H7 (cell line): ENCODE data around the gene DYNC1LI2. TPM values are rescaled to one million over a fixed set of nuclear protein-coding genes. Genes with fewer than 3 reads are reported as not detected.

Source experiments
- DNase-seq: peaks from one replicate; pipeline ENCODE4 v3.0.0; 2012
- H3K27me3 ChIP-seq: 2 replicates; pipeline ENCODE4 v1.6.0; 2011; ENCODE audit warnings: mild to moderate bottlenecking, low read length; ENCODE audit not compliant: control insufficient read depth, insufficient read depth
- H3K36me3 ChIP-seq: replicated peaks from 2 replicates; pipeline ENCODE4 v1.5.1; 2011; ENCODE audit warnings: low read length; ENCODE audit not compliant: control insufficient read depth, insufficient read depth
- H3K4me3 ChIP-seq: 2 replicates; pipeline ENCODE4 v1.5.1; 2011; ENCODE audit warnings: low read depth, mild to moderate bottlenecking, control low read depth, low read length, moderate library complexity; ENCODE audit not compliant: insufficient read depth
- total RNA-seq: library from RNA; depleted of rRNA; stranded (reverse); fragments of >200 nt; shearing (Covaris generic); gene quantifications from 2 replicates; pipeline ENCODE4 v1.2.3, GENCODE V29; 2014; rRNA removed

Gene DYNC1LI2
- total RNA-seq, 1 experiment from 2014 or later = 52.9 TPM

DNA sequence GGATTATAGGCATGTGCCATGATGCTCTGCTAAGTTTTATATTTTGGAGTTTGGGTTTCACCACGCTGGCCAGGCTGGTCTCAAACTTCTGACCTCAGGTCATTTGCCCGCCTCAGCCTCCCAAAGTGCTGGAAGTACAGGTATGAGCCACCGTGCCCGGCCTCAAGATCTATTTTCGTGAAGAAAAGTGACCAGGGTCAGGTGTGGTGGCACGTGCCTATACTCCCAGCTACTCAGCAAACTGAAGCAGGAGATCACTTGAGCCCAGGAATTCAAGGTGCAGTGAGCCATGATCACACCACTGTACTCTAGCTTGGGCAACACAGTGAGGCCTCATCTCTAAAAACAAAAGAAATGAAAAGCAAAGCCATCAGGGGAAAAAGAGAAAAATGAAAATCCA lies 73.6 kb downstream of the DYNC1LI2 start:
- Histone ChIP-seq H3K27me3 (no peaks in the 10 kb centered on the region), H3K4me3 (no peak overlapping the region), H3K36me3 (no peaks in the 10 kb centered on the region; the same call in 1 of the 2 replicates)
- DNase-seq = no peak

DNA sequence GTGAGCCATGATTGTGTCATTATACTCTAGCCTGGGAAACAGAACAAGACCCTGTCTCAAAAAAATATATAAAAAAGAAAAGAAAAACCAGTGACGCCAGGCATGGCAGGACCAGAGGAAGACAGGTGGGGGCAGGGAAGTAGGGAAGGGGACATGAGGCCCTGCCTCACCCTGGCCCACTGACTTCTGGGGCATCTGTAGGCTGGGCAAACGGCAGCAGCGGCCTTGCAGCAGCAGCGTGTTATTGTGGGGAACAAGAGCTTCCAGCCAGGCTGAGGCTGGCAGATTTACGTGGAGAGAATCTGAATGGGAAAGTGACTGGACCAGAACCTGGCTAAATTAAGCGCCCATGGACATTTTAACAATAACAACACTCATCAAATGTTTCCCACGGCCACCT lies 74.2 kb downstream of the DYNC1LI2 start:
- no peaks in the 10 kb centered on the region for H3K27me3 ChIP-seq
- no peak for DNase-seq
- H3K36me3 ChIP-seq = no peaks in the 10 kb centered on the region; the same call in 1 of the 2 replicates
- no peak overlapping the region for H3K4me3 ChIP-seq

DNA sequence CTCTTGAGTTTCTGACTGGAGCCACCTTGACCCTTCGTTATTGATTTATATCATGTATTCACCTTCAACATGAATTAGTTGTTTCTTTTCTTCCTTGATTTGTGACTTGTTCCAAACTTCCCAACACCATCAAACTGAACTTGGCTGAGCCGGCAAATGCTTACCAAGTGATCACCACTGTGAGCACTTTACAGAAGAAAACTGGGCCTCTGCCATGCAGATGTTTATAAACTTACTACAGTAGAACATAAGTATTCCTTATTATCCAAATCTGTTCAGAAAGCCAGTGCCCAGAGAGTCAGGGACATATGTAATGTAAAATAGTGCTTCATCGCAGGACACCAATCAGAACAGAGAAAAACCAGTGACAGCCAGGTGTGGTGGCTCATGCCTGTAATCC lies 74.8 kb downstream of the DYNC1LI2 start:
- DNase-seq = no peak
- no peaks in the 10 kb centered on the region for H3K27me3 ChIP-seq
- no peak overlapping the region for H3K4me3 ChIP-seq
- H3K36me3 ChIP-seq = no peaks in the 10 kb centered on the region; the same call in 1 of the 2 replicates

- Histone ChIP-seq H3K4me3 (no peak overlapping the region), H3K36me3 (no peaks in the 10 kb centered on the region; the same call in 1 of the 2 replicates), H3K27me3 (no peaks in the 10 kb centered on the region)
- no peak for DNase-seq
These were observed 77.7 kb downstream of the DYNC1LI2 start for GRCh38 chr16:66673691-66674090.

Other genes starting within 250 kb of the DYNC1LI2 start
- 7.9 and 10.1 TPM in 2 replicates for gene TK2, start 201.5 kb downstream of the DYNC1LI2 start, total RNA-seq
- gene CKLF, start 199.0 kb downstream of the DYNC1LI2 start, total RNA-seq = 34.7 and 35.0 TPM in 2 replicates
- gene CMTM1, start 185.2 kb downstream of the DYNC1LI2 start, total RNA-seq = 1.4 and 2.1 TPM in 2 replicates
- 0.48 TPM in 1 of 2 replicates, not detected in the other for gene CMTM2, start 172.1 kb downstream of the DYNC1LI2 start, total RNA-seq
- gene CMTM3, start 146.9 kb downstream of the DYNC1LI2 start, total RNA-seq = 12.5 and 18.6 TPM in 2 replicates
- gene CMTM4, start 54.9 kb downstream of the DYNC1LI2 start, total RNA-seq = 23.2 and 39.6 TPM in 2 replicates
- 0.11 TPM in 1 of 2 replicates, not detected in the other for gene TERB1, start 50.0 kb upstream of the DYNC1LI2 start, total RNA-seq
- 149 and 165 TPM in 2 replicates for gene NAE1, start 79.4 kb upstream of the DYNC1LI2 start, total RNA-seq
- 0.48 and 0.78 TPM in 2 replicates for gene CA7, start 92.8 kb upstream of the DYNC1LI2 start, total RNA-seq
- 10.5 and 23.7 TPM in 2 replicates for gene PDP2, start 128.9 kb upstream of the DYNC1LI2 start, total RNA-seq
- gene CDH16, start 167.3 kb upstream of the DYNC1LI2 start, total RNA-seq = not detected in 2 replicates
- 0.10 TPM in 1 of 2 replicates, not detected in the other for gene RRAD, start 173.9 kb upstream of the DYNC1LI2 start, total RNA-seq
- gene CIAO2B, start 182.8 kb upstream of the DYNC1LI2 start, total RNA-seq = 91.1 TPM in 2 replicates
- 8.3 and 13.0 TPM in 2 replicates for gene CES2, start 183.9 kb upstream of the DYNC1LI2 start, total RNA-seq
- 0.31 and 0.44 TPM in 2 replicates for gene CES3, start 209.7 kb upstream of the DYNC1LI2 start, total RNA-seq
- gene CES4A, start 237.0 kb upstream of the DYNC1LI2 start, total RNA-seq = 0.07 and 0.45 TPM in 2 replicates